Upper lobe of left lung (tissue), 6 donors: ENCODE measurements around the gene PHF21A. TPM values are rescaled to one million over a fixed set of nuclear protein-coding genes. Genes with fewer than 3 reads are reported as not detected.

Source experiments
- ATAC-seq, 2 donors: fragments of 200-7000 bp; cut with Tn5 transposase; one replicate each; pipeline ENCODE4 v1.9.1; 2022; ENCODE audit warnings: mild to moderate bottlenecking in 2 of 2, moderate library complexity in 2 of 2; ENCODE audit not compliant: low FRiP score in 2 of 2
- DNase-seq, 2 donors: peaks; one replicate each; pipeline ENCODE4 v3.0.0-alpha.2; 2019 to 2020
- H3K27ac ChIP-seq, 4 donors: fragments of 200-600 bp; sonication (generic); one replicate each; pipeline ENCODE4 v1.5.1; 2016 to 2019
- H3K27me3 ChIP-seq, 4 donors: fragments of 200-600 bp; sonication (generic); one replicate each; pipeline ENCODE4 v1.5.1; 2017 to 2019
- H3K36me3 ChIP-seq, 4 donors: fragments of 200-600 bp; sonication (generic); one replicate each; pipeline ENCODE4 v1.5.1; 2016 to 2019
- H3K4me1 ChIP-seq, 4 donors: fragments of 200-600 bp; sonication (generic); one replicate each; pipeline ENCODE4 v1.5.1; 2018 to 2019
- H3K4me3 ChIP-seq, 4 donors: fragments of 200-600 bp; sonication (generic); one replicate each; pipeline ENCODE4 v1.5.1; 2017 to 2019; ENCODE audit warnings: mild to moderate bottlenecking in 2 of 4, moderate library complexity in 1 of 4
- H3K9me3 ChIP-seq, 4 donors: fragments of 200-600 bp; sonication (generic); one replicate each; pipeline ENCODE4 v1.5.1; 2018 to 2019
- EP300 ChIP-seq, 4 donors: sonication (generic); formaldehyde crosslinking; IDR thresholded peaks; one replicate each; pipeline ENCODE4 v1.5.1; 2017; ENCODE audit warnings: antibody characterized with exemption in 4 of 4, control low read depth in 2 of 4
- POLR2A ChIP-seq, 4 donors: fragments of 450-650 bp; IDR thresholded peaks; one replicate each; pipeline ENCODE4 v1.5.1; 2016 to 2017; ENCODE audit warnings: antibody characterized with exemption in 4 of 4, mild to moderate bottlenecking in 2 of 4
- POLR2AphosphoS5 ChIP-seq, 2 donors: sonication (generic); formaldehyde crosslinking; IDR thresholded peaks; one replicate each; pipeline ENCODE4 v1.5.1; 2017; ENCODE audit warnings: antibody characterized with exemption in 2 of 2
- WGBS, 2 donors: methylation state at CpG; one replicate each; pipeline ENCODE4 v1.1.5; 2017 to 2018; 5-methylcytosine and 5-hydroxymethylcytosine counted together
- total RNA-seq, 6 donors: library from RNA; depleted of rRNA in 4 of 6; stranded (reverse); fragments of >200 nt in 4 of 6; gene quantifications; one replicate each; pipeline versions ENCODE4 v1.1.0 to v1.2.1, GENCODE V29; 2016 to 2021
- TF ChIP-seq, protein P1 (sequence below), 6 experiments: fragments of 450-650 bp in 4 of 6; fragments of 200-600 bp in 2 of 6; sonication (generic) in 2 of 6; IDR thresholded peaks; one replicate each; pipeline ENCODE4 v1.5.1; 2016 to 2019; ENCODE audit warnings: antibody characterized with exemption in 6 of 6
- donor health status: DM: no; HTN: no; CAD: no; lungs with moderate emphysema.
- donor health status: DM: no; HTN: yes; CAD: no; lungs with severe emphysema.

Gene PHF21A
- total RNA-seq, 6 donors from 2014 or later: 21.1 to 99.5 (median 52.2) TPM

DNA sequence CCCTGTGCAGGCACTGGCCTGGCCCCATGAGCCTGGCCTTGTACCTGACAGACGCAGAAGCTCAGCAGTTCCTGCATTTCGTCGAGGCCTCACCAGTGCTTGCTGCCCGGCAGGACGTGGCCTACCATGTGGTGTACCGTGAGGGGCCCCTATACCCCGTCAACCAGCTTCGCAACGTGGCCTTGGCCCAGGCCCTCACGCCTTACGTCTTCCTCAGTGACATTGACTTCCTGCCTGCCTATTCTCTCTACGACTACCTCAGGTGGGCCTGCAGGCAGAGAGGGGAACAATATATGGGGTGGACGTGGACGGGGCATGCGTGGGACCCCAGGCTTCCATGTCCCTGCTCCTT is 193.9 kb downstream of the PHF21A start:
- H3K27ac ChIP-seq: no peak overlapping the region
- no peaks in the 10 kb centered on the region for H3K9me3 ChIP-seq
- peak in 1 of 2 donors; percentile 50 for DNase-seq
- 59 to 75% methylated on average over 13 to 14 of the region's 15 CpGs for WGBS, 2 donors
- TF ChIP-seq POLR2A (IDR thresholded peaks at IDR 0.05) (no peak), EP300 (IDR thresholded peaks at IDR 0.05) (no peak), POLR2AphosphoS5 (IDR thresholded peaks at IDR 0.05) (no peak)
- TF ChIP-seq, protein P1, sequence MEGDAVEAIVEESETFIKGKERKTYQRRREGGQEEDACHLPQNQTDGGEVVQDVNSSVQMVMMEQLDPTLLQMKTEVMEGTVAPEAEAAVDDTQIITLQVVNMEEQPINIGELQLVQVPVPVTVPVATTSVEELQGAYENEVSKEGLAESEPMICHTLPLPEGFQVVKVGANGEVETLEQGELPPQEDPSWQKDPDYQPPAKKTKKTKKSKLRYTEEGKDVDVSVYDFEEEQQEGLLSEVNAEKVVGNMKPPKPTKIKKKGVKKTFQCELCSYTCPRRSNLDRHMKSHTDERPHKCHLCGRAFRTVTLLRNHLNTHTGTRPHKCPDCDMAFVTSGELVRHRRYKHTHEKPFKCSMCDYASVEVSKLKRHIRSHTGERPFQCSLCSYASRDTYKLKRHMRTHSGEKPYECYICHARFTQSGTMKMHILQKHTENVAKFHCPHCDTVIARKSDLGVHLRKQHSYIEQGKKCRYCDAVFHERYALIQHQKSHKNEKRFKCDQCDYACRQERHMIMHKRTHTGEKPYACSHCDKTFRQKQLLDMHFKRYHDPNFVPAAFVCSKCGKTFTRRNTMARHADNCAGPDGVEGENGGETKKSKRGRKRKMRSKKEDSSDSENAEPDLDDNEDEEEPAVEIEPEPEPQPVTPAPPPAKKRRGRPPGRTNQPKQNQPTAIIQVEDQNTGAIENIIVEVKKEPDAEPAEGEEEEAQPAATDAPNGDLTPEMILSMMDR (IDR thresholded peaks at IDR 0.05): no peak
- peaks cover 10 to 27% (median 19%) of the 10 kb centered on the region in 4 donors for H3K4me1 ChIP-seq
- peaks cover 0 to 12% (median 10%) of the 10 kb centered on the region in 4 donors for H3K27me3 ChIP-seq
- H3K36me3 ChIP-seq: peaks cover 3 to 17% (median 8%) of the 10 kb centered on the region in 4 donors
- no peak for ATAC-seq
- no peak overlapping the region for H3K4me3 ChIP-seq

DNA sequence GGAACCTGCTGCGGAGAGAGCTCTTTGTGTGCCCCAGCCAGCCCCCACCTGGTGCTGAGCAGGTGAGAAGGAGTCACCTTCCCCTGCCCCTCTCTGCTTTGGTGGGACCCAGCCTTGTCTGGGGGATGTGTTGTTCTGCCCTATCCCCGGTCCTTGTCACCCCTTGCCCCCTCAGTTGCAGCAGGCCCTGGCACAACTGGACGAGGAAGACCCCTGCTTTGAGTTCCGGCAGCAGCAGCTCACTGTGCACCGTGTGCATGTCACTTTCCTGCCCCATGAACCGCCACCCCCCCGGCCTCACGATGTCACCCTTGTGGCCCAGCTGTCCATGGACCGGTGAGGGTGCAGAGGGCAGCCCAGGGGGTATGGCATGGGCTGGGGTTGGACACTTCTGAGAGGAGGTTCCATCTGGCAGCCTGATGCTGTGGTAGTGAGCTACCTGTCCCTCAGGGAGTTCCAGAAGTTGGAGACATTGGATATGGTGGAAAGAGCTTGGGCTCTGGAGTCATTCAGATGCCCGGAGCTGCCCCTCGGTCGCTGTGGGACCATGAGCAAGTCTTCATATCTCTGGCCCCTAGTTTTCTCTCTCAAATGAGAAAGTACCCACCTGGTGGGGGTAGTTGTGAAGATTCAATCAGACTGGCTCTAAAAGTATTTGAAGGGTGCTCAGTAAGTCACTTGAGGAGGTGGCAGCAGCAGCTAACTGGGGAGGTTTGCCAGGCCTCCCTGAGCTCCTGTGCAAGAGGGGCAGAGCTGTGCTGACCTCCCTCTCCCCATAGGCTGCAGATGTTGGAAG is 194.5 kb downstream of the PHF21A start:
- H3K36me3 ChIP-seq: peaks cover 0 to 11% (median 3%) of the 10 kb centered on the region in 4 donors
- WGBS, 2 donors: 94 to 100% methylated on average over 2 to 12 of the region's 12 CpGs

DNA sequence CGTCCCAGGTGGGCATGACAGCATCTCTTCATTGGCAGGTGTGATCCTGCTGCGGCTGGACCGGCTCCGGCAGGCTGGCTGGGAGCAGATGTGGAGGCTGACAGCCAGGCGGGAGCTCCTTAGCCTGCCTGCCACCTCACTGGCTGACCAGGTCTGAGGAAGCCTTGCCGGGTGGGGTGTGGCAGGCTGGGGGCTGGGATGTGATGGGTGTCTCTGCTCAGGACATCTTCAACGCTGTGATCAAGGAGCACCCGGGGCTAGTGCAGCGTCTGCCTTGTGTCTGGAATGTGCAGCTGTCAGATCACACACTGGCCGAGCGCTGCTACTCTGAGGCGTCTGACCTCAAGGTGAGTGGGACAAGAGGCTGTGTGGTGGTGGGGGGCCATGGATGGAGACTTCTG is 195.3 kb downstream of the PHF21A start:
- TF ChIP-seq POLR2AphosphoS5 (IDR thresholded peaks at IDR 0.05) (no peak), EP300 (IDR thresholded peaks at IDR 0.05) (no peak), POLR2A (IDR thresholded peaks at IDR 0.05) (no peak)
- TF ChIP-seq, protein P1 (IDR thresholded peaks at IDR 0.05): no peak
- Histone ChIP-seq H3K4me3 (no peak overlapping the region), H3K27me3 (peaks cover 0 to 23% (median 16%) of the 10 kb centered on the region in 4 donors), H3K36me3 (peaks cover 0 to 4% (median 0%) of the 10 kb centered on the region in 4 donors), H3K27ac (no peak overlapping the region), H3K4me1 (peaks cover 14 to 40% (median 26%) of the 10 kb centered on the region in 4 donors), H3K9me3 (no peaks in the 10 kb centered on the region)
- WGBS, 2 donors: 62 to 75% methylated on average over 9 to 12 of the region's 12 CpGs
- ATAC-seq: no peak
- DNase-seq: peak in 1 of 2 donors; percentile 66

More for the DNA sequence above, 194.5 kb downstream of the PHF21A start:
- no peaks in the 10 kb centered on the region for H3K9me3 ChIP-seq
- H3K4me3 ChIP-seq: no peak overlapping the region
- no peak overlapping the region for H3K27ac ChIP-seq
- H3K27me3 ChIP-seq: peaks cover 0 to 18% (median 15%) of the 10 kb centered on the region in 4 donors
- TF ChIP-seq POLR2AphosphoS5 (IDR thresholded peaks at IDR 0.05): no peak
- no peak for TF ChIP-seq POLR2A (IDR thresholded peaks at IDR 0.05)
- TF ChIP-seq, protein P1 (IDR thresholded peaks at IDR 0.05): no peak
- TF ChIP-seq EP300 (IDR thresholded peaks at IDR 0.05): no peak
- DNase-seq (peak in 1 of 2 donors; percentile 60), ATAC-seq (no peak)
- peaks cover 14 to 33% (median 23%) of the 10 kb centered on the region in 4 donors for H3K4me1 ChIP-seq

DNA sequence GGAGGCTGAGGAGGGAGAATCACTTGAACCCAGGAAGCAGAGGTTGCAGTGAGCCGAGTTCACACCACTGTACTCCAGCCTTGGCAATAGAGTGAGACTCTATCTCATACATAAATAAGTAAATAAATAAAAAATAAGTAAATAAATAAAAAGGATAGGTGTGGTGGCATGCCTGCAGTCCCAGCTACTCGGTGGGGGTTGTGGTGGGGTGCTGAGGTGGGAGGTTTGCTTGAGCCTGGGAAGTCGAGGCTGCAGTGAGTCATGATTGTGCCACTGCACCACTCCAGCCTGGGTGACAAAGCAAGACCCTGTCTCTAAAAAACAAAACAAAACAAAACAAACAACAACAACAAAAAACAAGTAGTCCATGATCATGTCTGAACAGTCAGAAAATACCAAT is 195.7 kb downstream of the PHF21A start:
- 79 to 88% methylated on average over 3 of the region's 3 CpGs for WGBS, 2 donors
- no peak for DNase-seq
- Histone ChIP-seq H3K27me3 (peaks cover 0 to 23% (median 16%) of the 10 kb centered on the region in 4 donors), H3K4me3 (no peak overlapping the region), H3K4me1 (peaks cover 14 to 39% (median 28%) of the 10 kb centered on the region in 4 donors), H3K9me3 (no peaks in the 10 kb centered on the region), H3K27ac (no peak overlapping the region), H3K36me3 (no peaks in the 10 kb centered on the region)
- no peak for ATAC-seq
- no peak for TF ChIP-seq POLR2AphosphoS5 (IDR thresholded peaks at IDR 0.05)

DNA sequence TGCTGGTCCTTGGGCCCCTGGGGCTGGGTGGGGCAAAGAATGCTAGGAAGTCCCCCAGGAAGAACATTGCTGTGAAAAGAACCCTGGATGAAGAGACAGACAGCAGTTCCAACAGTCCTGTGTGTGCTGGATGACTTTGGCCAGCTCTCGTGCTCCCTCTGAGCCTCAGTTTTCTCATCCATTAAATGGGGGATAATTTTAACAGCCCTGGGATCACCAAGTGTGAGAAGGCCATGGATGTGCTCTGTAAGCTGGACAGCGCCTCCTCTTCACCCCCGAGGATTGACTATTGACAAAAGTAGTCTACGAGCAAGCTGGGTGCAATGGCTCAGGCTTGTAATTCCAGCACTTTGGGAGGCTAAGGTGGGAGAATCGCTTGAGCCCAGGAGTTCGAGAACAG is 196.3 kb downstream of the PHF21A start:
- no peak for ATAC-seq

More for the DNA sequence above, 196.3 kb downstream of the PHF21A start:
- Histone ChIP-seq H3K4me1 (peaks cover 14 to 33% (median 24%) of the 10 kb centered on the region in 4 donors), H3K36me3 (no peaks in the 10 kb centered on the region), H3K9me3 (no peaks in the 10 kb centered on the region), H3K4me3 (no peak overlapping the region), H3K27me3 (peaks cover 0 to 23% (median 16%) of the 10 kb centered on the region in 4 donors), H3K27ac (no peak overlapping the region)
- DNase-seq: no peak
- TF ChIP-seq POLR2A (IDR thresholded peaks at IDR 0.05): no peak
- no peak for TF ChIP-seq POLR2AphosphoS5 (IDR thresholded peaks at IDR 0.05)
- TF ChIP-seq, protein P1 (IDR thresholded peaks at IDR 0.05): no peak
- no peak for TF ChIP-seq EP300 (IDR thresholded peaks at IDR 0.05)
- WGBS, 2 donors: 79 to 89% methylated on average over 6 of the region's 6 CpGs
